Forelimb muscle (tissue), 1 donor: Measurements from ENCODE around the gene ZNF732. TPM values are rescaled to one million over a fixed set of nuclear protein-coding genes. Genes with fewer than 3 reads are reported as not detected.
"Not testable (repeated sequence)": the region's sequence is repeated elsewhere in the genome, so short reads cannot be mapped to it uniquely, and the experiment has no call there.

ENCODE experiments used
- DNase-seq: peaks from one replicate; pipeline ENCODE4 v3.0.0-alpha.2; 2013; ENCODE audit warnings: low read depth
- polyA plus RNA-seq: library from polyadenylated mRNA; unstranded; fragments of 120-200 nt; gene quantifications from one replicate; pipeline ENCODE4 v1.2.1, GENCODE V29; 2013; ENCODE audit not compliant: insufficient read length

The ZNF732 gene
- 0.95 TPM for polyA plus RNA-seq

DNA sequence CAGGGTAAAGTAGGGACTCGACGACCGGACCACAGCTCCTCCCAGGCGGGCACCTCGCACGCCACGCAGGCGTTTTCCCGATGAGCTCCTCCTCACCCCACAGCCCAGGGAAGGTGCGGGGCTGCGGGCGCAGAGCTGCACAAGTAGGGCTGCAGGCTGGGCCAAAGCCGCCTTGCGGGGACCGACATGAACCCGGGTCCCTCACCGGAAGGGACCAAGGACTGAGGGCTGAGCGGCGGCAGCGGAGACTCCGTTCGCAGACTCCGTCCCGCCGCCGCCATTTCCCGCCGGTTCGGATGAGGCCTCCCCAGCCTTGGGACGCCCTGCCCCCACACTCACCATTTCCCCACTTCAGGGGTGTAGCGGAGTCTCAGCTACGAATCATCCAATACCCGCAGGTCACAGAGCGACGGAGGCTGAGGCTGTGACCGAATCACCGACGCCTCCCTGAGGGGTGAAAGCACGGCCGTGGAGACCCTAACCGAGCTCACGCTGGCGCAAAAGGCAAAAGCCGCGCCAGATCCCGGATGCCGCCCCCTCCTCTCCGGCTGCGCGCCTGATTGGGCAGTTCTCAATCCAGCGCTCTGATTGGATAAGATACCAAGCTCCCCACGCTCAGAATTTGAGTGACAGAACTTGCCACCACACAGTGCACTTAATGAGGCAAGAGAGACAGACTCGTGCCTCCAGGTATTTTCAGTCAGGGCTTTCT, at the start of gene ZNF732:
Gene ZNF732, minus strand, starts transcription at position 506 of the 712 bp plus-strand sequence. Its CDS starts 164 bp downstream, at position 342.
- DNase-seq: peak; percentile 62

DNA sequence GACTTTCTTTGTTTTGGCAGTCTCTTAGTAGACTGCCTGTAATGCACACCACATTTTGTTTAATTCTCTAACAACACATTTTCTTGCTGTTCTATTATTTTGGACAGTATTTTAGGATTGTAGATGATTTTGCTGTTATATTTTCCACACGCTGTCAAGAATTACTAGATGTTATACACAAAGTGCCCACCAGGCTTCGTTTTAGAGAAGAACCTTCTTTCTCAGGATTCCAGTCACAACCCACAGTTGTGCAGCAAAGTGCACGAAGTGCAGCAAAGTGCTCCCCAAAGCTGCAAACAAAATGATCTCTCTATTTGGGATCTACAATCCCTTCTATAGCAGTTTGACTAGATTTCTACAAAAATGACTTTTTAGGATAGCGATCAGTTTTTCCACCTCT, 34.7 kb upstream of the ZNF732 start:
- no peak for DNase-seq

DNA sequence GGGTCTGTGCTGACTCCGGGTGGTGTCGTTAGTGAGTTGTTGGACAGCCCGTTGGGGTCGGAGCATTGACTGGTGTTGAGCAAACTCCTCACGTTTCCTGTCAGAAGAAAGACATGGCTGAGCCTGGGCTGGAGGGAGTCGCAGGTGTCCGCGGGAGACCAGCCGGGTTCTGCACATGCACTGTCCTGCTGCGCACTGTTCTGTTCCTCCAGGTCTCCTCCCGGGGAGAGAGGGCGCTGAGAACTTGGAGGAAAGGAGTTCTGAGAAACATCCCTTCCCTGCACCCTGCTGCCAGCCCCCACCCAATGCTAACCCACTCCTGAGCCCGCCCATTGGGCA, 33.5 kb upstream of the ZNF732 start:
- no peak for DNase-seq

DNA sequence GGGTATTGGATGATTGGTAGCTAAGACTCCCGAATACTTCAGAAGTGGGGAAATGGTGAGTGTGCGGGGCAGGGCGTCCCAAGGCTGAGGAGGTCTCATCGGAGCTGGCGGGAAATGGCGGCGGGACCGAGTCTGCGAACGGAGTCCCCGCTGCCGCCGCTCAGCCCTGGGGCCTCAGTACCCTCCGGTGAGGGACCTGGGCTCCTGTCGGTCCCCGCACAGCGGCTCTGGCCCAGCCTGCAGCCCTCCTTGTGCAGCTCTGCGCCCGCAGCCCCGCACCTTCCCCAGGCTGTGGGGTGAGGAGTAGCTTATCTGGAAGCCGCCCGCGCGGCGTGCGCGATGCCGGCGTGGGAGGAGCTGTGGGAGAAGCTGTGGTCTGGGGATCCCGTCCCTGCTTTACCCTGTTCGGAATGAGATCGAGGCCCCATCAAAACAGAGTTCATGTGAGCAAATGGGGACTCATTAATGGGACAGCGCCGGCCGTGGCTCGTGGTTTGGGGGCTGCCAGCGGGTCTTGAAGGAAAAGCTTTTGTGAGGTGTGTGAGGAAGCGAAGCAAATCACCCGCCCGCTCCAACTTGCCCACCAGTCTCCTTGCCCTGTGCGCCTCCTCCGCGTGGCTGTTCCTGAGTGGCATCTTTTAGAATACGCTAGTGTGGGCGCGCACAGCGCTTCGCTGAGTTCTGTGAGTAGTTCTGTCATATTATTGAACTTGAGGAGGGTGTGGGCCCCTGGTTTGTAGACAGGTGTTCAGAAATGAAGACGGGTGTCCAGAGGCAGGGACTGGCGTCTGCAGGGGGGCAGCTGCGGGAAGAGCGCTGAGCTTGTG, 32.9 kb upstream of the ZNF732 start:
- DNase-seq: no peak

DNA sequence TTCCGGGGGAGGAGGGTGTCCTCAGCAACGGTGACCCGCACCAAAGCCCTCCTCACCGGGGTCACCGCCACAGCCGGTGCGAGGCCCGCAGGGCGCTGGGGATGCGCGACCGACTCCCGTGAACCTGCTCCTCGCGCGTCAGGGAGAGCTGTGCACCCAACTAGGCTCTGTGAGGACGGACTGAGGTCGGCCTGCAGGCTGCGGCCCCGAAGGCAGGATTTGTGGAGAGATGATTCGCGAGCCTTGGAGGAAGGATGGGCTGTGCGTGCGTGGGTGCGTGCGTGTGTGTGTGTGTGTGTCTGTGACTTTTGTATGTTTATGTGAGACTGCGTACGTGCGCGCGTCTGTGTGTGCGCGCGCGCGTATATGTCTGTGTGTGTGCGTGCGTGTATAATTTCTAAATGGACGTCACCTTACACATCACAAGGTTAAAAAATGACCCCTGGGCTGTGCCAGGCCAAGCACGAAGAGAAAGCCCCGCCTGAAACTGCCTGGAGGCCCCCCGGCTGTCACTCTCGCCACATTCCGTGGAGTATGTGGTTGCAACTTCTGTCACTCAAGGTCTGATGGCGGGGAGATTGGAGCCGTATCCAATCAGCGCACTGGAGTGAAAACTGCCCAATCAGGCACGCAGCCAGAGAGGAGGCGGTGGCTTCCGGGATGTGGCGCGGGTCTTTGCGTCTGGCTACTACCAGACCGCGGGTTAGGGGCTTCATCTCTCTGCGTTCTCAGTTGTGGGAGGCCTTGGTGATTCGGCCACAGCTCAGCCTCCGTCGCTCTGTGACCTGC, 32.1 kb upstream of the ZNF732 start, which contains the start of gene ZNF141:
Gene ZNF141, plus strand, starts transcription at position 672 of the 789 bp plus-strand sequence. CDS start 170 bp downstream, outside the sequence.
- peak; percentile 97 for DNase-seq

DNA sequence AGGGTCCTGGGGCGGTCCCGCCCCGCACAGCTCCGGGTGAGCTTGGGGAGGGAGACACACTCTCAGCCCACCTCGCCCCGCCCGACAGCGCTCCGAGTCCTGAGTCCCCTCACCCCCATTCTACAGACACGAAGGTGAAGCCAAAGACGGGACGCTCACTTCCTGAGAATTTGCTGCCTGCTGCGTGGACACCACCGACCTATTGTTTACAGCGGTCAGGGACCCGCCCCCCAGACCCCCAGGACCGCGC, 31.5 kb upstream of the ZNF732 start:
- no peak for DNase-seq

DNA sequence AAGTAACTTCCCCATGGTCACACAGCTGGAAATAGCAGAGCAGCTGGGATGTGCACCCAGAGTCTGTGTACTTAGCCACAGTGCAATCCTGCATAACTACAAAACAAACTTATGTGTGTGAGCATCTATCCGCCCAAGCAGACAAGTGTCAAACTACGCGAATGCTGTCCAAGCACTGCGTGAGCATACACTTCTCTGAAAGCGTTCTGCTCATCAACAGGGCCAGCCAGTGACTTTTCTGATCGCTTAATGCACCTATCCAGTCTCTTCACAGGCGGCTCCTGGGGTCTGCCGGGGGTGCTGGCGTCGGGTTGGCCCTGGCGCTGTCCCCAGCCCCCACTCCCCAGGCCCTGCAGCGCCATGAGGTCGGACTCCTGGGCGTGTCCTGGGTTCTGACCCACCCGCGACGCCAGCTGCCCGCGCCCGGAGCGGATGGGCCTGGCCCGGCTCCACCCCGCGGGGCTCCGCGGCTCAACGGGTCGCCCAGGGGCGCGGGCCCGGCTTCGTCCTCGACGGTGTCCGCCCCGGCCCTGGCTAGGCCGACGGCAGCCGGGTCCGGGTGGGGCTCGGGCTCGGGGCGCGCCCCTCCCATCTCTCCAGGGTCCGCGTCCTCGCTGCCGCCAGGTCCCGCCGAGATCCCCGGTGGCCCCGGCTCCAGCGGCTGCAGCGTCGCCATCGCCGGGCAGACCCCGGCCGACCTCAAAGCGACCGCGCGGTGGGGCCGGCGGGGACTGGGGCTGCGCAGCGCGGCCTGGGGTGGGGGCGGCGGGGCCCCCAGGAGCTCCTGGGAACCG, 31.0 kb upstream of the ZNF732 start:
- DNase-seq: no peak

DNA sequence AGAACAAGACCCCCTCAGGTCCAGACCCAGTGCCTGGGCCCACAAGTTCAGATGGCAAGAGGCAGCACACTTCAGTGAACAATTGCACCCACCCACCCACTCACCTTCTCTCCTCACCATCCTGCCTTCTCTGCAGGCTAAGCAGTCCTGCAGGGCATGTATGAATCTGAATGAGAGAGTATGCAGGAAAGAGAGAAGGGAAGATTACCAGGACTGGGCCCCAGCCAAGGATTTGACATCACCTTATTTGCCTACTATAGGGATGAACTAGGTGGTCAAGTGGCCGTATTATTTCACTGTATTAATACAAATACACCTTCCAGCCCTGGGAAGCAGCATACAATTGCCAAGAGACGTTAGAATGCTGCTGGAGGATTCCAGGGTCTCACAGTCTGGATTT, 30.2 kb upstream of the ZNF732 start:
- no peak for DNase-seq

DNA sequence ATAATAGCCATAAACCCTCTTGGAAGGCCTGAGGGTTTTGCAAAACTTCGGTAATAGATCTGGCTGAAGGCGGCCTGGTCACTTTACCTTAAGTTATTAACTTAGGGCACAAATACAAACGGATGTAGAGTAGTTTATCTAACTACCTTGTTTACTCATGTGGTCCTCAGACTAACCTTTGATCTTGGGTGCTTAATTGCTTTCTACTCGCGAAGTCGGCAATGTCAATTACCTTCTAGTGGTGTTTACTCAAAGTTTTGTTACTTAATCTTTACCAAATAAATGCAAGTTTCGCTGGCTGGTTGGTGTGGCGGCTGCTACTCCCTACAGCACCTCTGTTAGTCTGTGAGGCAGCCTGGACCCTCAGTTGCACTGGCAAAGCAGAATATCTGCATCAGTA, 23.5 kb upstream of the ZNF732 start:
- DNase-seq: no peak

DNA sequence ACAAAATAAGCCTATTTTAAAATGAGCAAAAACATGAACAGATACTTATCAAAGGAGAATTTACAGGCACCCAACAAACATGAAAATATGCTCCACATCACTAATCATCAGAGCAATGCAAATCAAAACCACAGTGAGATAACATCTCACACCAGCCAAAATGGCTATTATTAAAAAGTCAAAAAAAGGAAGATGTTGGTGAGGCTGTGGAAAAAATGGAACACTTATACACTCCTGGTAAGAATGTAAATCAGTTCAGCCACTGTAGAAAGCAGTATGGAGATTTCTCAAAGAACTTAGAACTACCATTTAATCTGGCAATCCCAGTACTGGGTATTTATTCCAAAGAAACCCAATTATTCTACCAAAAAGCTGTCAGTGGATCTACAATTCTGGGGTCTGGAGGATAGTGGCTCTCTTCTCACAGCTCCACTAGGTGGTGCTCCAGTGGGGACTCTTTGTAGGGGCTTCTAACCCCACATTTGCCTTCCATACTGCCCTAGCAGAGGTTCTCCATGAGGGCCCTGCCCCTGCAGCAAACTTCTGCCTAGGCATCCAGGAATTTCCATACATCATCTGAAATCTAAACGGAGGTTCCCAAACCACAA, 9.1 kb upstream of the ZNF732 start:
- no peak for DNase-seq

DNA sequence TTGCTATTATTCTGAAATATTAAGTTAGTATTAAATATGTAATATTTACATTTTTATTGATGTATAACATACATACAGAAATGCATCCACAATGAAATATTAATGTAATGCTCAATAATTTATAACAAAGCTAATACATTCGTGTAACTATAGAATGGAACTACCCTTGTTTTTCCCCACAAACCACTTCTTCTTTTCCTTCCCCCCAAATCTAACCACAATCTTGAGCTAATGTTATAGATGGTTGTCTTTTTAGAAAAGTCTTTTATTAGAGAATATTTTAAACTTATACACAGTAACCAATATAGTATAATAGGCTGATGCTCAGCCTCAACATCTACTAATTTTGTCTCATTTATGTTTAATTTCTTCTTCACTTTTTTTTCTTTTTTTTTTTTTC, 4.5 kb upstream of the ZNF732 start:
- DNase-seq: no peak

DNA sequence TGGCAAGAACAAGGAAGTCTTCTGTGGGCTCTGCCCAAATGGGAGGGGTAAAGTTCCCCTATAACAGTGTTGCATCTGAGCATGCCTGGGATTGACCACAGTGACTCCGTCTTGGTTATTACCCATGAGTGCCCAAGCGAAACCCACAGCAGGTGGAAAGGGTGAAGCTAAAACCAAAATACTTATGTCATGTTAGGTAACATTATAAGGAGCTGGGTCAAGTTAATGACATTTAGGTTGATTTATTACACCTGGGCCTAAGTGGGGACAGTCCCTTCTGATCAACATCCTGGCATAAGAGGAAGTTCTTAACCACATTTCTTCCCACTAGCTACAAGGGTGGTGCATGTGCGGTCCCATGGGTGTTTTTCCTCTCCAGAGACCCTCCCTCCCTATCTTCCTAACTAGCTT, 1.3 kb upstream of the ZNF732 start:
- no peak for DNase-seq

DNA sequence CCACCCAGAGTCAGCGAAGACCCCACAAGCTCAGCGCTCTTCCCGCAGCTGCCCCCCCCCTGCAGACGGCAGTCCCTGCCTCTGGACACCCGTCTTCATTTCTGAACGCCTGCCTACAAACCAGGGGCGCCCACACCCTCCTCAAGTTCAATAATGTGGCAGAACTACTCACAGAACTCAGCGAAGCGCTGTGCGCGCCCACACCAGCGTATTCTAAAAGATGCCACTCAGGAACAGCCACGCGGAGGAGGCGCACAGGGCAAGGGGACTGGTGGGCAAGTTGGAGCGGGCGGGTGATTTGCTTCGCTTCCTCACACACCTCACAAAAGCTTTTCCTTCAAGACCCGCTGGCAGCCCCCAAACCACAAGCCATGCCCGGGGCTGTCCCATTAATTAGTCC, 758 bp downstream of the ZNF732 start:
- DNase-seq: not testable (repeated sequence)

DNA sequence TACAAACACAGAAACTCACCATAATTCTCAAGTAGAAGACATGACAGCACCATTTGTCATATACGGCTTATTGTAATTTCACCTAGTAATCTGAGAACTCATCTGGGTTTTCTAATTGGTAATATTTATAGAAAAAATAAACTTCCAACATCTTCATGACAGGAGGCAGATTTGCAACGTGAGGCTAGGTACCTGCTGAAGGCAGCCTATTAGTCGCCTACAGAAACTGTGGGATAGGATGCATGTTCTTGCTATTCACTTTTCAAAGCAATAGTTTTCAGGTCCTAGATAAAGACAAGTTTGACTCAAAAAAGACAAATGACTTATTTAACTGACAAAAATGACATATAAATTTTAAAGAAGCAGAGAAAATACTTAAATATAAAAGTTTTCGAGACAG, 2.9 kb downstream of the ZNF732 start:
- no peak for DNase-seq

DNA sequence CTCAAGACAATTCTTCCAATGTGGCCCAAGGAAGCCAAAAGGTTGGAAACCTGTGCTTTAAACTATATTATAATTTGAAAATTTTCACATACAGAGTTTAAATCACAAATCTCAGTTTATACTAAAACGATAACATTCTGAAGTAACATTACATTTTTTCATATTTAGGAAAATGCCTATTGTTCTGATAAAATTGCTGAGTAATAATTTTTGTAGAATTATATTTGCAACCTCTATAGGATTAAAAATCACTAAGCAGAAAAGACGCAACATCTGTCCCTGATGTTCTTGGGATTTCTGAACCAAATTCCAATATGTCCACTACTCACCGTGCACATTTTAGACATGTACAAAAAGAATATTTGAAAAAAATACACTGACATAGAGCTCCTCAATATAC, 10.5 kb downstream of the ZNF732 start:
- no peak for DNase-seq

DNA sequence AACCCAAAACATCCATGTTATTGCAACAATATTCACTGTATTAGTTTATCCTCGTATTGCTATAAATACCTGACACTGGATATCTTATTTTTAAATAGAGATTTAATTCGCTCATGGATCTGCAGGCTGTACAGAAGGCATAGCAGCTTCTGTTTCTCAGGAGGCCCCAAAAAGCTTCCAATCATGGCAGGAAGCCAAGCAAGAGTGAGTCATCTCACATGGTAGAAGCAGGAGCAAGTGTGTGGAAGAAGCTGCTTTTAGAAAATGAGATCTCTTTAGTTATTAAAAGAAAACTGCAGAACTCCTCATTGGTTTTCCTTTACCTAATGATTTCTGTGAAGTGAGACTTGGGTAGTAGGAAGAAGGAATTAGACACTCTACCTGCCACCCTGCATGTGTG, 16.4 kb downstream of the ZNF732 start:
- no peak for DNase-seq

DNA sequence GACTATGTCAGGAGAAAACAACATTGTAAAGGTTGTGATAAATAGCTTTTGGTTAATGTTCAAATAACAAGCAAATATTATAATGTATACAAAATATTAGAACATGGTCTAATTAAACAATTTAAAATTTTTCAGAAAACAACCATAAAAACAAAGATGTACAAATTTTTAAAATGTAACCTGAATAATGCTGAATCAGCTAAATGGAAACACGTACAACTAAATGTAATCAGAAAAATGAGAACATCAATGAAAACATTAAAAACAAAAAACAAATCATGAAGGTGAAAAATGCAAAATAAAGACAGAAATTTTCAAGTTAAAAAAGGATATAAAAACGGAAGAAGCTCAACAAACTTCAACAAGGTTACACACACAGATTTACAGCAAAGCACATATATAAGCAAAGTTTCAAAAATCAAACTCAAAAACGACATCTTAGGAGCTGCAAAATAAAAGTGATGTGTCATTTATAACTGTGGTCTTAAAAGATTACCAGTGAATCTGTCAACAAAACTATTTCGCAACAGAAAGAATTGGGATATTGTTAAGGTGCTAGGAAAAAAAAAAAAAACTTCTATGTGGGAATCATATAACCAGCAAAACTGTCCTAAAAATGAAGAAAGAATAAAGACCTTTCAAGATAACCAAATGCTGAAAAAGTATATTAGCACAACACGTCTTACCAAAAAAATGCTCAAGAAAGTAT, 31.8 kb downstream of the ZNF732 start:
- DNase-seq: no peak

DNA sequence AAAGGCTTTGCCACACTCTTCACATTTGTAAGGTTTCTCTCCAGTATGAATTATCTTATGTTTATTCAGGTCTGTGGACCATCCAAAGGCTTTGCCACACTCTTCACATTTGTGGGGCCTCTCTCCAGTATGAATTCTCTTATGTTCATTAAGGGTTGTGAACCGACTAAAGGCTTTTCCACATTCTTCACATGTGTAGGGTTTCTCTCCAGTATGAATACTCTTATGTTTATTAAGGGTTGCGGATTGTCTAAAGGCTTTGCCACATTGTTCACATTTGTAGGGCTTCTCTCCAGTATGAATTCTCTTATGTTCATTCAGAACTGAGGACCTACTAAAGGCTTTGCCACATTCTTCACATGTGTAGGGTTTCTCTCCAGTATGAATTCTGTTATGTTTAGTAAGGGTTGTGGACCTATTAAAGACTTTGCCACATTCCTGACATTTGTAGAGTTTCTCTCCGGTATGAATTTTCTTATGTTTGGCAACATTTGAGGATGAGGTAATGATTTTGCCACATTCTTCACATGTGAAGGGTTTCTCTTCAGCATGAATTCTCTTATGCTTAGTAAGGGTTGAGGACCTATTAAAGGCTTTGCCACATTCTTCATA, 33.7 kb downstream of the ZNF732 start:
- DNase-seq: no peak

DNA sequence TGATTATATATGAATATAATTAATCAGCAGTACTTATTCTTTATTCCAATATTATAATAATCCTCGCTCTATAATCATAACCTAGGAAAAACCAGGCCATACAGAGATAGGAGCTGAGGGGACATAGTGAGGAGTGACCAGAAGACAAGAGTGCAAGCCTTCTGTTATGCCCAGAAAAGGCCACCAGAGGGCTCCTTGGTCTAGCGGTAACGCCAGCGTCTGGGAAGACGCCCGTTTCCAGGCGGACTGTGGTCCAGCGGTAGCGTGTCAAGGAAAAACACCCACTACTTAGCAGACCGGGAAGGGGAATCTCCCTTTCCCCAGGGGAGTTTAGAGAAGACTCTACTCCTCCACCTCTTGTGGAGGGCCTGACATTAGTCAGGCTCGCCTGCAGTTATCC, 46.0 kb downstream of the ZNF732 start:
- DNase-seq: not testable (repeated sequence)

DNA sequence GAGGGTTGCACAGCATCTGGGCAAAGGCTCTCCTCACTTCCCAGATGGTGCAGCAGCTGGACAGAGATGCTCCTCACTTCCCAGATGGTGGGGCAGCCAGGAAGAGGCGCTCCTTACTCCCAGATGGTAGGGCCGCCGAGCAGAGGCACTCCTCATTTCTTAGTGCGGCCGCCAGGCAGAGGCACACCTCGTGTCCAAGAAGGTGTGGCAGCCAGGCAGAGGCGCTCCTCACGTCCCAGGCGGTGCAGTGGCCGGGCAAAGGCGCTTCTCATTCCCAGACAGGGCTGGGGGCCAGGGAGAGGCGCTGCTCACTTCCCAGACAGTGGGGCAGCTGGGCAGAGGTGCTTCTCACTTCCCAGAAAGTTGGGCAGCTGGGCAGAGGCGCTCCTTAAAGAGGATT, 48.8 kb downstream of the ZNF732 start:
- no peak for DNase-seq
